HepG2 (cell line): Measurements from ENCODE around the gene SHISA5. TPM values are rescaled to one million over a fixed set of nuclear protein-coding genes. Genes with fewer than 3 reads are reported as not detected.

Experiments
- ADNP ChIP-seq: sonication (generic); formaldehyde crosslinking; IDR thresholded peaks from 2 replicates; pipeline ENCODE4 v1.4.0; 2020; ENCODE audit warnings: missing genetic modification reagents
- CAMTA2 ChIP-seq: sonication (generic); formaldehyde crosslinking; IDR thresholded peaks from 2 replicates; pipeline ENCODE4 v1.4.0; 2020; ENCODE audit warnings: mild to moderate bottlenecking, missing genetic modification reagents, borderline replicate concordance
- CSRNP2 ChIP-seq: sonication (generic); formaldehyde crosslinking; conservative IDR thresholded peaks from 2 replicates; pipeline ENCODE4 v1.8.0; 2022; ENCODE audit warnings: low read depth, missing genetic modification reagents
- ERF ChIP-seq: IDR thresholded peaks from 2 replicates; pipeline ENCODE4 v1.6.1; 2018; ENCODE audit warnings: missing biosample characterization, missing genetic modification reagents
- MEIS1 ChIP-seq: sonication (generic); formaldehyde crosslinking; IDR thresholded peaks from 2 replicates; pipeline ENCODE4 v1.9.0; 2021; ENCODE audit warnings: mild to moderate bottlenecking, missing genetic modification reagents, moderate library complexity, borderline replicate concordance
- PLSCR1 ChIP-seq: sonication (generic); formaldehyde crosslinking; IDR thresholded peaks from 2 replicates; pipeline ENCODE4 v1.5.0; 2020; ENCODE audit warnings: missing genetic modification reagents, mild to moderate bottlenecking, borderline replicate concordance
- SMAD3 ChIP-seq: sonication (generic); formaldehyde crosslinking; IDR thresholded peaks from 2 replicates; pipeline ENCODE4 v1.4.0; 2020; ENCODE audit warnings: missing genetic modification reagents
- TARDBP ChIP-seq: sonication (generic); formaldehyde crosslinking; IDR thresholded peaks from 2 replicates; pipeline ENCODE4 v1.8.0; 2022; ENCODE audit warnings: mild to moderate bottlenecking, missing genetic modification reagents
- TSC22D2 ChIP-seq: sonication (generic); formaldehyde crosslinking; IDR thresholded peaks from 2 replicates; pipeline ENCODE4 v1.5.1; 2020; ENCODE audit warnings: missing genetic modification reagents, mild to moderate bottlenecking, borderline replicate concordance
- ZNF260 ChIP-seq: sonication (generic); formaldehyde crosslinking; IDR thresholded peaks from 2 replicates; pipeline ENCODE4 v1.4.0; 2020; ENCODE audit warnings: missing genetic modification reagents, low read depth, mild to moderate bottlenecking, borderline replicate concordance
- ZNF512B ChIP-seq: sonication (generic); formaldehyde crosslinking; IDR thresholded peaks from 2 replicates; pipeline ENCODE4 v1.5.1; 2020; ENCODE audit warnings: missing genetic modification reagents, mild to moderate bottlenecking, borderline replicate concordance
- ZNF609 ChIP-seq: sonication (generic); formaldehyde crosslinking; IDR thresholded peaks from 2 replicates; pipeline ENCODE4 v1.4.0; 2020; ENCODE audit warnings: mild to moderate bottlenecking, missing genetic modification reagents, borderline replicate concordance
- polyA plus RNA-seq, 8 experiments: library from polyadenylated mRNA; depleted of rRNA in 3 of 8; stranded (reverse) in 7 of 8; unstranded in 1 of 8; fragments of >200 nt; fragmentation: Illumina TruSeq in 4 of 8; extraction: Trizol in 4 of 8; gene quantifications; 2 replicates each; pipeline versions ENCODE4 v1.2.1 to v1.2.3, GENCODE V29; 2011 to 2016; ENCODE audit warnings: low read depth in 4 of 8, missing spikeins in 1 of 8, mixed read lengths in 1 of 8; ENCODE audit not compliant: insufficient read depth in 1 of 8
- total RNA-seq, 5 experiments: library from RNA; depleted of rRNA; stranded (reverse); fragments of >200 nt; fragmentation: Illumina TruSeq; extraction: Trizol; gene quantifications; 2 replicates each; pipeline ENCODE4 v1.2.3, GENCODE V29; 2016; ENCODE audit warnings: low read depth in 1 of 5
- TF ChIP-seq, protein P1 (sequence below): sonication (generic); formaldehyde crosslinking; IDR thresholded peaks from 2 replicates; pipeline ENCODE4 v1.4.0; 2020; ENCODE audit warnings: missing genetic modification reagents
- TF ChIP-seq, protein P2 (sequence below): IDR thresholded peaks from 2 replicates; pipeline ENCODE4 v1.6.1; 2016

The SHISA5 gene
- total and polyA plus RNA-seq, 2 of the 13 experiments (the other 11 are each of a cell fraction or from before 2014, with no cell fraction given) = 75.8 to 91.4 TPM

DNA sequence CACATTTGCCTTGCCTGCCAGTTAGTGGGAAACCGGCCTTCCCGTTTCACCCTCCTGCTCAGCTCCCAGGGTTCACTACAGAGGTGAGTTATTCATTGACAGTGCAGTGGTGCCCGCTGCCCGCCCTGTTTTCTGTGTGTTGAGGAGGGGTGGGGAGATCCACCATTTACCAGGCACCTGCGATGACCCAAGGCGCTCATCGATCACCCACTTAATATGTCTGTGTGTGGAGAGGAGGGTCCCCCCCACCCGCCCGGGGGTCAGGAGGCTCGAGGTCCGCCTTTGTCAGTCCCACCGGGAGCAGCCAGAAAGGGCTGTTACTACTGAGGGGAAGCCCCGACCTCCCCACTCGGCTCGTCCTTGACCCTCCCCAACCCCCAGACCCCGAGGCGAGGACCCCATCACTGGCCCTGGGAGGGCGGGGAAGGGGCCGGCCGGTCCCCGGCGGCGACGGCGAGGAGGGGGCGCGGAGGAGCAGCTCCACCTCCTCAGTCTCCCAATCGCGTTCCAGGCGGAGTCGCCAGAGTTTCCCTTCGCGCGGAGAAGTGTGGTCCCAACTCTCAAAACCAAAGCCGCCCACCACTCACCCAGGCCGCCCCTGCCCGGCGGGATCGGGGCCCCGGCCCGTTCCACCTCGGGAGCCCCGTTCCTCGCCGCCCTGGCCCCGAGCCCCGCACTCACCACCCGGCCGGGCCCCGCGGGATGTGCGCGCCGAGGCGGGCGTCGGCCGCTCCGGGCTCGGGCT is 75.2 kb downstream of the SHISA5 start (continued):
- TF ChIP-seq ZNF609 (CRISPR knock-in tag) (peak; percentile 84), ERF (CRISPR knock-in tag) (peak; percentile 55; the same call in 1 of the 2 replicates), TSC22D2 (no peak), ZNF260 (no peak), CSRNP2 (CRISPR knock-in tag) (no peak), CAMTA2 (CRISPR knock-in tag) (no peak), PLSCR1 (CRISPR knock-in tag) (no peak), ZNF512B (CRISPR knock-in tag) (no peak), ADNP (no peak), TARDBP (peak; percentile 36; the same call in 1 of the 2 replicates), MEIS1 (CRISPR knock-in tag) (no peak; the same call in 1 of the 2 replicates), SMAD3 (CRISPR knock-in tag) (no peak)
- TF ChIP-seq, protein P1, sequence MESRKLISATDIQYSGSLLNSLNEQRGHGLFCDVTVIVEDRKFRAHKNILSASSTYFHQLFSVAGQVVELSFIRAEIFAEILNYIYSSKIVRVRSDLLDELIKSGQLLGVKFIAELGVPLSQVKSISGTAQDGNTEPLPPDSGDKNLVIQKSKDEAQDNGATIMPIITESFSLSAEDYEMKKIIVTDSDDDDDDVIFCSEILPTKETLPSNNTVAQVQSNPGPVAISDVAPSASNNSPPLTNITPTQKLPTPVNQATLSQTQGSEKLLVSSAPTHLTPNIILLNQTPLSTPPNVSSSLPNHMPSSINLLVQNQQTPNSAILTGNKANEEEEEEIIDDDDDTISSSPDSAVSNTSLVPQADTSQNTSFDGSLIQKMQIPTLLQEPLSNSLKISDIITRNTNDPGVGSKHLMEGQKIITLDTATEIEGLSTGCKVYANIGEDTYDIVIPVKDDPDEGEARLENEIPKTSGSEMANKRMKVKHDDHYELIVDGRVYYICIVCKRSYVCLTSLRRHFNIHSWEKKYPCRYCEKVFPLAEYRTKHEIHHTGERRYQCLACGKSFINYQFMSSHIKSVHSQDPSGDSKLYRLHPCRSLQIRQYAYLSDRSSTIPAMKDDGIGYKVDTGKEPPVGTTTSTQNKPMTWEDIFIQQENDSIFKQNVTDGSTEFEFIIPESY = no peak
- TF ChIP-seq, protein P2, sequence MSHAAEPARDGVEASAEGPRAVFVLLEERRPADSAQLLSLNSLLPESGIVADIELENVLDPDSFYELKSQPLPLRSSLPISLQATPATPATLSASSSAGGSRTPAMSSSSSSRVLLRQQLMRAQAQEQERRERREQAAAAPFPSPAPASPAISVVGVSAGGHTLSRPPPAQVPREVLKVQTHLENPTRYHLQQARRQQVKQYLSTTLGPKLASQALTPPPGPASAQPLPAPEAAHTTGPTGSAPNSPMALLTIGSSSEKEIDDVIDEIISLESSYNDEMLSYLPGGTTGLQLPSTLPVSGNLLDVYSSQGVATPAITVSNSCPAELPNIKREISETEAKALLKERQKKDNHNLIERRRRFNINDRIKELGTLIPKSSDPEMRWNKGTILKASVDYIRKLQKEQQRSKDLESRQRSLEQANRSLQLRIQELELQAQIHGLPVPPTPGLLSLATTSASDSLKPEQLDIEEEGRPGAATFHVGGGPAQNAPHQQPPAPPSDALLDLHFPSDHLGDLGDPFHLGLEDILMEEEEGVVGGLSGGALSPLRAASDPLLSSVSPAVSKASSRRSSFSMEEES (CRISPR knock-in tag) = no peak
